NT2/D1 (cell line): Measurements from ENCODE around the gene EMILIN1.

Source experiments
- YY1 ChIP-seq: IDR thresholded peaks from 2 replicates; pipeline ENCODE4 v1.6.1; 2011; ENCODE audit not compliant: insufficient read length, insufficient read depth
- ZNF274 ChIP-seq: IDR thresholded peaks from 2 replicates; pipeline ENCODE4 v1.6.1; 2011; ENCODE audit warnings: mild to moderate bottlenecking, low read depth, low read length

- TF ChIP-seq YY1 (no peak), ZNF274 (no peak)
Observed at GRCh38 chr2:27077231-27077630, 1.2 kb upstream of the EMILIN1 start.
